Measurements from ENCODE around the gene CEP76. TPM values are rescaled to one million over a fixed set of nuclear protein-coding genes. Genes with fewer than 3 reads are reported as not detected.

The CEP76 gene
- total RNA-seq, 1 experiment from 2014 or later: 18.6 TPM

DNA sequence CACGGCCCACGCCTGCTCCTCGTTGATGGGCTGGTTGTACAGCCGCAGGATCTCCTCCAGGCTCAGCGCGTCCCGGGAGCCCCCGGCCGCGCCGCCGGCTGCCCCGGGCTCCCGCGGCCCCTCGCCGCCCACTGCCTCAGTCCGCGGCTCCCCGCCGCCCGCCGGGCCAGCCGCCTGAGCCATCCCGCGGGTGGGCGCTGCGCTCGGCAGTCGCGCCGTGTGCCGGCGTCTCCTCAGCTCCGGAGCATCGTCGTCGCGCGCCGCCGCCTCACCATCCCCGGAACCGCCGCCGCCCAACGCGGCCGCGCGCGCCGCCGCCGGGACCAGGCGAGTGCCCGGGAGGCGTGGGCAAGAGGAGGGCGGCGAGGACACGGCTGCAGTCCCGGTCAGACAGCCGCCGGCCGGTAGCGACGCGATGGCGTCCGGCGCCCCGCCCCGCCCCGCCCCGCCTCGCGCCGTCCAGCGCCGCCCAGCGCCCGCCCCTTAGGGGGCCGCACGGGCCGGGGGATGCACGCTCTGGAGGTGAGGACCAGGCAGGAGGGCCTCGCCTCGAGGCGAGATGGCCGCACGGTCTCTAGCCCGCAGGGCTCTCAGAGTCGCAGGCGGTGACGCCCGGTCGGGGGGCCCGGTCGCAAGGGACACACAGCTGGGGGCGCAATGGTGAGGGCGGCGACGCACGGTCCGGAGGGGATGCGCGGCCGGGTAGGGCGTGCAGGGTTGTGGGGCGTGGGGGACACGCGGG is 44.7 kb downstream of the CEP76 start, which contains the start of gene SPIRE1:
Gene SPIRE1 (minus strand): TSS at position 424 of the 742 bp plus-strand sequence. CDS start 241 bp downstream, at position 183.
- Histone ChIP-seq H4K8ac (replicated peaks; ENCODE audit: insufficient read length, low read depth, low read length) (no peak within 1 kb of the TSS), H2BK120ac (ENCODE audit: low read depth, low read length, poor library complexity, severe bottlenecking) (no peak within 1 kb of the TSS), H3K79me2 (ENCODE audit: insufficient read depth, low read length) (no peaks in the 10 kb centered on the region), H3K27ac (ENCODE audit: insufficient read length, low read depth, low read length) (no peak within 1 kb of the TSS), H3K56ac (ENCODE audit: insufficient read length, low read depth, low read length) (no peak within 1 kb of the TSS), H4K91ac (ENCODE audit: insufficient read length, low read depth, low read length) (no peak within 1 kb of the TSS), H3K23ac (ENCODE audit: insufficient read length, low read depth, low read length) (no peak within 1 kb of the TSS), H3K18ac (ENCODE audit: insufficient read length, low read depth, low read length) (no peak within 1 kb of the TSS), H3T11ph (ENCODE audit: low read length) (no peak within 1 kb of the TSS), H2BK5ac (ENCODE audit: insufficient read length, low read length) (no peak within 1 kb of the TSS), H3K9me3 (ENCODE audit: control insufficient read depth, low read depth, low read length) (no peaks in the 10 kb centered on the region), H2BK20ac (ENCODE audit: low read depth, low read length, poor library complexity, severe bottlenecking) (no peak within 1 kb of the TSS), H3K27me3 (ENCODE audit: insufficient read depth, low read length) (no peaks in the 10 kb centered on the region), H3K4me1 (ENCODE audit: insufficient read depth, low read length) (no peaks in the 10 kb centered on the region), H2AFZ (ENCODE audit: low read length) (no peak within 1 kb of the TSS), H2BK12ac (ENCODE audit: insufficient read length, low read depth, low read length) (no peak within 1 kb of the TSS), H4K5ac (ENCODE audit: insufficient read length, low read depth, low read length) (no peak within 1 kb of the TSS), H2AK5ac (ENCODE audit: insufficient read length, low read length) (no peak within 1 kb of the TSS), H3K9ac (ENCODE audit: extremely low read depth, insufficient read length, low read length) (peak within 1 kb of the TSS; percentile 27), H3K23me2 (ENCODE audit: insufficient read length, low read depth, low read length, poor library complexity, severe bottlenecking) (peaks cover 11% of the 10 kb centered on the region), H3K79me1 (ENCODE audit: insufficient read depth, low read depth, low read length, poor library complexity, severe bottlenecking) (no peaks in the 10 kb centered on the region), H3K14ac (ENCODE audit: insufficient read depth, low read length) (no peak within 1 kb of the TSS; the same call in 1 of the 2 replicates), H4K20me1 (ENCODE audit: control insufficient read depth, insufficient read depth, insufficient read length) (no peaks in the 10 kb centered on the region), H2BK15ac (ENCODE audit: low read depth, low read length) (no peak within 1 kb of the TSS), H3K4me2 (ENCODE audit: insufficient read depth, insufficient read length, low read length) (peak within 1 kb of the TSS; percentile 62), H3K4ac (ENCODE audit: low read depth, low read length) (no peak within 1 kb of the TSS)
- TF ChIP-seq, protein P1, sequence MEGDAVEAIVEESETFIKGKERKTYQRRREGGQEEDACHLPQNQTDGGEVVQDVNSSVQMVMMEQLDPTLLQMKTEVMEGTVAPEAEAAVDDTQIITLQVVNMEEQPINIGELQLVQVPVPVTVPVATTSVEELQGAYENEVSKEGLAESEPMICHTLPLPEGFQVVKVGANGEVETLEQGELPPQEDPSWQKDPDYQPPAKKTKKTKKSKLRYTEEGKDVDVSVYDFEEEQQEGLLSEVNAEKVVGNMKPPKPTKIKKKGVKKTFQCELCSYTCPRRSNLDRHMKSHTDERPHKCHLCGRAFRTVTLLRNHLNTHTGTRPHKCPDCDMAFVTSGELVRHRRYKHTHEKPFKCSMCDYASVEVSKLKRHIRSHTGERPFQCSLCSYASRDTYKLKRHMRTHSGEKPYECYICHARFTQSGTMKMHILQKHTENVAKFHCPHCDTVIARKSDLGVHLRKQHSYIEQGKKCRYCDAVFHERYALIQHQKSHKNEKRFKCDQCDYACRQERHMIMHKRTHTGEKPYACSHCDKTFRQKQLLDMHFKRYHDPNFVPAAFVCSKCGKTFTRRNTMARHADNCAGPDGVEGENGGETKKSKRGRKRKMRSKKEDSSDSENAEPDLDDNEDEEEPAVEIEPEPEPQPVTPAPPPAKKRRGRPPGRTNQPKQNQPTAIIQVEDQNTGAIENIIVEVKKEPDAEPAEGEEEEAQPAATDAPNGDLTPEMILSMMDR (conservative IDR thresholded peaks at IDR 0.05): no peak
- peak within 1 kb of the TSS; percentile 75 to 89 for H3K4me3 Mint-ChIP-seq
- peak; percentile 69 for DNase-seq
- H3K27me3 Mint-ChIP-seq (ENCODE audit: low read depth): peaks cover 16% of the 10 kb centered on the region
- H3K36me3 Mint-ChIP-seq (ENCODE audit: insufficient read depth in 1 of 3, low read depth in 3 of 3): peaks cover 0 to 4% (median 3%) of the 10 kb centered on the region in 3 experiments; a peak in 3 of 7 replicates
- H3K9me3 Mint-ChIP-seq: no peaks in the 10 kb centered on the region; a peak in 1 of 5 replicates
- WGBS (ENCODE audit: extremely low coverage, insufficient read length, low lambda C conversion rate): no CpG with 5 or more reads among the region's 112 CpGs
- H3K27ac Mint-ChIP-seq: peak within 1 kb of the TSS in 2 of 3 experiments; percentile 10 to 85; a peak in 2 of 7 replicates
- peaks cover 17 to 27% of the 10 kb centered on the region in 2 experiments for H3K4me1 Mint-ChIP-seq

All from H9 (cell line).